ENCODE results near the gene TLR8. TPM values are rescaled to one million over a fixed set of nuclear protein-coding genes. Genes with fewer than 3 reads are reported as not detected.

The TLR8 gene
- total and polyA plus RNA-seq, 2 of the 4 experiments (the other 2 are of a cell fraction): not detected

- TF ChIP-seq RAD21 (IDR thresholded peaks at IDR 0.05; ENCODE audit: low read length): no peak
- no peak for TF ChIP-seq CTCF (conservative IDR thresholded peaks at IDR 0.05; ENCODE audit: low read depth, low read length)
- no peak for TF ChIP-seq USF2 (IDR thresholded peaks at IDR 0.05; ENCODE audit: low read depth, low read length)
- no peak for TF ChIP-seq CHD1 (IDR thresholded peaks at IDR 0.05; ENCODE audit: low read depth, low read length)
- TF ChIP-seq FOS (IDR thresholded peaks at IDR 0.05; ENCODE audit: low read depth, low read length): no peak
- no peak for TF ChIP-seq ELK1 (IDR thresholded peaks at IDR 0.05; ENCODE audit: borderline replicate concordance, low read depth, low read length)
- TF ChIP-seq MAFK (IDR thresholded peaks at IDR 0.05; ENCODE audit: low read depth, low read length): no peak
- TF ChIP-seq MAZ (IDR thresholded peaks at IDR 0.05; ENCODE audit: borderline replicate concordance, low read depth, low read length): no peak
- TF ChIP-seq BHLHE40 (IDR thresholded peaks at IDR 0.05; ENCODE audit: low read depth, low read length): no peak
- no peak for TF ChIP-seq RFX5 (IDR thresholded peaks at IDR 0.05; ENCODE audit: low read depth, low read length)
- no peak for TF ChIP-seq NFE2L2 (IDR thresholded peaks at IDR 0.05; ENCODE audit: low read depth, low read length)
- TF ChIP-seq POLR2A (IDR thresholded peaks at IDR 0.05; ENCODE audit: low read depth, low read length): no peak
- TF ChIP-seq CEBPB (IDR thresholded peaks at IDR 0.05; ENCODE audit: low read depth, low read length): no peak
- no peak overlapping the region for H2BK15ac ChIP-seq (ENCODE audit: low read depth, low read length)
- no peak overlapping the region for H4K91ac ChIP-seq (ENCODE audit: insufficient read depth, low read depth, low read length)
- H4K20me1 ChIP-seq (ENCODE audit: insufficient read depth, low read length): no peaks in the 10 kb centered on the region
- no peak overlapping the region for H2BK5ac ChIP-seq (ENCODE audit: low read depth, low read length, poor library complexity, severe bottlenecking)
- WGBS, 2 experiments (ENCODE audit: extremely low coverage in 2 of 2, insufficient read length in 1 of 2): no CpG with 5 or more reads among the region's 1 CpG
- BruUV-seq (replicated peaks): no TSS peak
- H2AK9ac ChIP-seq (replicated peaks; ENCODE audit: low read depth, low read length, poor library complexity): no peak overlapping the region
- no peak overlapping the region for H3K18ac ChIP-seq (ENCODE audit: low read depth, low read length)
- H3K27me3 ChIP-seq (ENCODE audit: control insufficient read depth, insufficient read depth, low read length): no peaks in the 10 kb centered on the region
- intact Hi-C loops (cut with micrococcal nuclease) (no loop called here), in situ Hi-C loops (cut with MboI; ENCODE audit: low sequenced_read_pairs) (no loop called here), dilution Hi-C loops (cut with HindIII; ENCODE audit: low sequenced_read_pairs, unreplicated experiment) (no loop called here)
- ChIA-PET POLR2A (ENCODE audit: unreplicated experiment) (no interaction called here), CTCF (no interaction called here)
- no peaks in the 10 kb centered on the region for H3K79me1 ChIP-seq (ENCODE audit: low read depth in 1 of 2, low read length in 2 of 2)
- DNase-seq (no peak), ATAC-seq (ENCODE audit: low read depth) (no peak)
- H3K9me3 ChIP-seq (ENCODE audit: control insufficient read depth, insufficient read depth, low read length): no peaks in the 10 kb centered on the region
- no peak overlapping the region for H3K56ac ChIP-seq (ENCODE audit: extremely low read depth, insufficient read depth, low read length)
- H3K14ac ChIP-seq (replicated peaks; ENCODE audit: low read depth, low read length): no peak overlapping the region
- no peak overlapping the region for H4K8ac ChIP-seq (ENCODE audit: low read depth in 2 of 2, low read length in 2 of 2)
- no peaks in the 10 kb centered on the region for H3K4me1 ChIP-seq (ENCODE audit: control insufficient read depth, insufficient read depth, low read length)
- H2BK120ac ChIP-seq (ENCODE audit: low read depth, low read length): no peak overlapping the region
- no peak overlapping the region for H3K23ac ChIP-seq (ENCODE audit: low read depth, low read length)
- H2BK20ac ChIP-seq (ENCODE audit: low read depth, low read length): no peak overlapping the region
- H3K9ac ChIP-seq (ENCODE audit: low read depth, low read length): no peak overlapping the region
- no peak overlapping the region for H4K5ac ChIP-seq (ENCODE audit: low read depth, low read length)
- no peak overlapping the region for H2AFZ ChIP-seq (replicated peaks; ENCODE audit: low read length, poor library complexity)
- no peaks in the 10 kb centered on the region for H3K9me1 ChIP-seq (ENCODE audit: insufficient read depth, low read length)
- H3K4ac ChIP-seq (ENCODE audit: low read depth, low read length): no peak overlapping the region
- H2AK5ac ChIP-seq (ENCODE audit: low read depth, low read length): no peak overlapping the region
- no peaks in the 10 kb centered on the region for H3K36me3 ChIP-seq (ENCODE audit: control insufficient read depth, insufficient read depth, low read length)
- H3K4me2 ChIP-seq (ENCODE audit: low read depth, low read length): no peak overlapping the region
- H3K4me3 ChIP-seq (ENCODE audit: insufficient read depth, low read depth, low read length): no peak overlapping the region
- H3K27ac ChIP-seq (ENCODE audit: insufficient read depth, low read length): no peak overlapping the region
Measured at GRCh38 chrX:12936947-12937346, 30.5 kb downstream of the TLR8 start.

Data from IMR-90 (cell line).